Ascending aorta (tissue), 2 donors: ENCODE data around the gene TP53TG3E. TPM values are rescaled to one million over a fixed set of nuclear protein-coding genes. Genes with fewer than 3 reads are reported as not detected.
A peak's percentile ranks its signal among the peaks of the same experiment; 100 is the strongest.
"Not testable (repeated sequence)": the region's sequence is repeated elsewhere in the genome, so short reads cannot be mapped to it uniquely, and the experiment has no call there.

Source experiments
- DNase-seq, 2 donors: peaks; one replicate each; pipeline ENCODE4 v3.0.0-alpha.2; 2019; ENCODE audit warnings: low spot score in 2 of 2
- H3K27ac ChIP-seq, 2 donors: fragments of 200-600 bp; sonication (generic); one replicate each; pipeline ENCODE4 v1.5.1; 2016 to 2017; ENCODE audit warnings: mild to moderate bottlenecking in 1 of 2
- H3K27me3 ChIP-seq: fragments of 200-600 bp; sonication (generic); one replicate; pipeline ENCODE4 v1.5.1; 2017
- H3K36me3 ChIP-seq, 2 donors: fragments of 200-600 bp; sonication (generic); one replicate each; pipeline ENCODE4 v1.5.1; 2016
- H3K4me1 ChIP-seq, 2 donors: fragments of 200-600 bp; sonication (generic); one replicate each; pipeline ENCODE4 v1.5.1; 2016 to 2017; ENCODE audit warnings: mild to moderate bottlenecking in 1 of 2
- H3K4me3 ChIP-seq, 2 donors: fragments of 200-600 bp; sonication (generic); one replicate each; pipeline ENCODE4 v1.5.1; 2016 to 2017; ENCODE audit warnings: mild to moderate bottlenecking in 1 of 2
- H3K9me3 ChIP-seq, 2 donors: fragments of 200-600 bp; sonication (generic); one replicate each; pipeline ENCODE4 v1.5.1; 2016
- intact Hi-C: fragments of 100-400 bp; cut with DNase I; formaldehyde crosslinking; loops from one replicate; pipeline ENCODE4 v1.15.1; 2023
- total RNA-seq: library from RNA; depleted of rRNA; stranded (reverse); fragments of >200 nt; gene quantifications from one replicate; pipeline ENCODE4 v1.1.0, GENCODE V29; 2016

TP53TG3E gene, protein sequence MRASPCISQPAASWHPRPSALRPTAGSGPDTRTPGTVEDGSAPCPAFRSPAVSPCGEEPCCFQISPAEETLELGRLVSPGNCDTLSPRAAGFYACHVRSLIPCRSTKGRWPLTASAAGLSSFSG
- not detected for total RNA-seq

DNA sequence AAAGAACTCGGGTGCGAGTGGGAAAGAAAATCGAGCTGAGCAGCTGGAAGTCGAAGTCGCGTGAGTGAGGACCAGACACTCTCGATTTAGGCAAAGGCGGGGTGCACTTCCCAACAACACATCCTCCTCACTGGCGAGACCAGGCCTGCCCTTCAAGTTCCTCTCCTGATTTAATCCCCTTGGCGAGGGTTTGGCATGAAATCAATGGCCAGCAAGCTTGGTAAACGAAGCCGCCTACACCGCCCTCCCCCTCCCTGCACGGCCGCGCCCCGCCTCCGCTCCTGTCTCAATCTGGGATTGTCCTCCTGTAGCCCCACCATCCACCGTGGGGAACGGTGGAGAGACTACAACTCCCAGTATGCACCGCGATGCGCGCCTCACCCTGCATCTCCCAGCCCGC lies at the start of gene TP53TG3E:
Gene TP53TG3E (plus strand): TSS at position 301 of the 400 bp plus-strand sequence. CDS start 68 bp downstream, at position 369.
- H3K27ac ChIP-seq, DNase-seq, H3K4me3 ChIP-seq, H3K4me1 ChIP-seq, H3K36me3 ChIP-seq, intact Hi-C loops, H3K9me3 ChIP-seq, H3K27me3 ChIP-seq: not testable (repeated sequence)

DNA sequence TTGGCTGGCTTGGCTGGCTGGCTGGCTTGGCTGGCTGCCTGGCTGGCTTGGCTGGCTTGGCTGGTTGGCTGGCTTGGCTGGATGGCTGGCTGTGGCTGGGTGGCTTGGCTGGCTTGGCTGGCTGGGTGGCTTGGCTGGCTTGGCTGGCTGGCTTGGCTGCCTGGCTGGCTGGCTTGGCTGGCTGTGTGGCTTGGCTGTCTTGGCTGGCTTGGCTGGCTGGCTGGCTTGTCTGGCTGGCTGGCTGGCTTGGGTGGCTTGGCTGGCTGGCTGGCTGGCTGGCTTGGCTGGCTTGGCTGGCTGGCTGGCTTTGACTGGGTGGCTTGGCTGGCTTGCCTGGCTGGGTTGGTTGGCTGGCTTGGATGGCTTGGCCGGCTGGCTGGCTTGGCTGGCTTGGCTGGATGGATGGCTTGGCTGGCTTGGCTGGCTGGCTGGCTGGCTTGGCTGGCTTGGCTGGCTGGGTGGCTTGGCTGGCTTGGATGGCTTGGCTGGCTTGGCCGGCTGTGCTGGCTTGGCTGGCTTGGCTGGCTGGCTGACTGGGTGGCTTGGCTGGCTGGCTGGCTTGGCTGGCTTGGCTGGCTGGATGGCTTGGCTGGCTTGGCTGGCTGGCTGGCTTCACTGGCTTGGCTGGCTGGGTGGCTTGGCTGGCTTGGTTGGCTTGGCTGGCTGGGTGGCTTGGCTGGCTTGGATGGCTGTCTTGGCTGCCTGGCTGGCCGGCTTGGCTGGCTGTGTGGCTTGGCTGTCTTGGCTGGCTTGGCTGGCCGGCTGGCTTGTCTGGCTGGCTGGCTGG lies 32.3 kb downstream of the TP53TG3E start:
- H3K4me1 ChIP-seq, H3K9me3 ChIP-seq, H3K4me3 ChIP-seq, intact Hi-C loops, H3K27me3 ChIP-seq, H3K36me3 ChIP-seq, H3K27ac ChIP-seq: not testable (repeated sequence)
- peak; percentile 36 to 87 for DNase-seq

DNA sequence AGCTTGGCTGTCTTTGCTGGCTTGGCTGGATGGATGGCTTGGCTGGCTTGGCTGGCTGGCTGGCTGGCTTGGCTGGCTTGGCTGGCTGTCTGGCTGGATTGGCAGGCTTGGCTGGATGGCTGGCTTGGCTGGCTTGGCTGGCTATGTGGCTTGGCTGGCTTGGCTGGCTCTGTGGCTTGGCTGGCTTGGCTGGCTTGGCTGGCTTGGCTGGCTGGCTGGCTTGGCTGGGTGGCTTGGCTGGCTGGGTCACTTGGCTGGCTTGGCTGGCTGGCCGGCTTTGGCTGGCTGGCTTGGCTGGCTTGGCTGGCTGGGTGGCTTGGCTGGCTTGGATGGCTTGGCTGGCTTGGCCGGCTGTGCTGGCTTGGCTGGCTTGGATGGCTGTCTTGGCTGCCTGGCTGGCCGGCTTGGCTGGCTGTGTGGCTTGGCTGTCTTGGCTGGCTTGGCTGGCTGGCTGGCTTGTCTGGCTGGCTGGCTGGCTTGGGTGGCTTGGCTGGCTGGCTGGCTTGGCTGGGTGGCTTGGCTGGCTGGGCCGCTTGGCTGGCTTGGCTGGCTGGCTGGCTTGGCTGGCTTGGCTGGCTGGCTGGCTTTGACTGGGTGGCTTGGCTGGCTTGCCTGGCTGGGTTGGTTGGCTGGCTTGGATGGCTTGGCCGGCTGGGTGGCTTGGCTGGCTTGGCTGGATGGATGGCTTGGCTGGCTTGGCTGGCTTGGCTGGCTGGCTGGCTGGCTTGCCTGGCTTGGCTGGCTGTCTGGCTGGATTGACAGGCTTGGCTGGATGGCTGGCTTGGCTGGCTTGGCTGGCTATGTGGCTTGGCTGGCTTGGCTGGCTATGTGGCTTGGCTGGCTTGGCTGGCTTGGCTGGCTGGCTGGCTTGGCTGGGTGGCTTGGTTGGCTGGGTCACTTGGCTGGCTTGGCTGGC lies 33.8 kb downstream of the TP53TG3E start:
- H3K36me3 ChIP-seq, H3K4me1 ChIP-seq, H3K4me3 ChIP-seq, H3K27ac ChIP-seq, H3K9me3 ChIP-seq, H3K27me3 ChIP-seq, intact Hi-C loops: not testable (repeated sequence)
- DNase-seq: peak; percentile 51 to 88

DNA sequence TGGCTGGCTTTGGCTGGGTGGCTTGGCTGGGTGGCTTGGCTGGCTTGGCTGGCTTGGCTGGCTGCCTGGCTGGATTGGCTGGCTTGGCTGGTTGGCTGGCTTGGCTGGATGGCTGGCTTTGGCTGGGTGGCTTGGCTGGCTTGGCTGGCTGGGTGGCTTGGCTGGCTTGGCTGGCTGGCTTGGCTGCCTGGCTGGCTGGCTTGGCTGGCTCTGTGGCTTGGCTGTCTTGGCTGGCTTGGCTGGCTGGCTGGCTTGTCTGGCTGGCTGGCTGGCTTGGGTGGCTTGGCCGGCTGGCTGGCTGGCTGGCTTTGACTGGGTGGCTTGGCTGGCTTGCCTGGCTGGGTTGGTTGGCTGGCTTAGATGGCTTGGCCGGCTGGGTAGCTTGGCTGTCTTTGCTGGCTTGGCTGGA lies 34.4 kb downstream of the TP53TG3E start:
- DNase-seq: peak; percentile 10 to 78
- H3K27me3 ChIP-seq, H3K9me3 ChIP-seq, H3K4me3 ChIP-seq, intact Hi-C loops, H3K4me1 ChIP-seq, H3K36me3 ChIP-seq, H3K27ac ChIP-seq: not testable (repeated sequence)

DNA sequence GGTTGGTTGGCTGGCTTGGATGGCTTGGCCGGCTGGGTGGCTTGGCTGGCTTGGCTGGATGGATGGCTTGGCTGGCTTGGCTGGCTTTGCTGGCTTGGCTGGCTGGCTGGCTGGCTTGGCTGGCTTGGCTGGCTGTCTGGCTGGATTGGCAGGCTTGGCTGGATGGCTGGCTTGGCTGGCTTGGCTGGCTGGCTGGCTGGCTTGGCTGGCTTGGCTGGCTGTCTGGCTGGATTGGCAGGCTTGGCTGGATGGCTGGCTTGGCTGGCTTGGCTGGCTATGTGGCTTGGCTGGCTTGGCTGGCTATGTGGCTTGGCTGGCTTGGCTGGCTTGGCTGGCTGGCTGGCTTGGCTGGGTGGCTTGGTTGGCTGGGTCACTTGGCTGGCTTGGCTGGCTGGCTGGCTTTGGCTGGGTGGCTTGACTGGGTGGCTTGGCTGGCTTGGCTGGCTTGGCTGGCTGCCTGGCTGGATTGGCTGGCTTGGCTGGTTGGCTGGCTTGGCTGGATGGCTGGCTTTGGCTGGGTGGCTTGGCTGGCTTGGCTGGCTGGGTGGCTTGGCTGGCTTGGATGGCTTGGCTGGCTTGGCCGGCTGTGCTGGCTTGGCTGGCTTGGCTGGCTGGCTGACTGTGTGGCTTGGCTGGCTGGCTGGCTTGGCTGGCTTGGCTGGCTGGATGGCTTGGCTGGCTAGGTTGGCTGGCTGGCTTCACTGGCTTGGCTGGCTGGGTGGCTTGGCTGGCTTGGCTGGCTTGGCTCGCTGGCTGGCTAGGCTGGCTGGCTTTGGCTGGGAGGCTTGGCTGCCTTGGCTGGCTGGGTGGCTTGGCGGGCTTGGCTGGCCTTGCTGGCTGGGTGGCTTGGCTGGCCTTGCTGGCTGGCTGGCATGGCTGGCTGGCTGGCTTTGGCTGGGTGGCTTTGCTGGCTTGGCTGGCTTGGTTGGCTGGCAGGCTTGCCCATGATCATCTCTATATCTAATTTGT lies 35.3 kb downstream of the TP53TG3E start:
- H3K36me3 ChIP-seq, H3K4me3 ChIP-seq, intact Hi-C loops, H3K27ac ChIP-seq, H3K27me3 ChIP-seq, H3K9me3 ChIP-seq, H3K4me1 ChIP-seq: not testable (repeated sequence)
- peak; percentile 23 to 90 for DNase-seq

Other genes starting within 250 kb of the TP53TG3E start
- gene TP53TG3C, start 110.1 kb upstream of the TP53TG3E start, total RNA-seq: not detected
- gene TP53TG3B, start 56.5 kb downstream of the TP53TG3E start, total RNA-seq: not detected
- not detected for gene TP53TG3F, start 155.3 kb downstream of the TP53TG3E start, total RNA-seq